ENCODE data around the gene PAK5. TPM values are rescaled to one million over a fixed set of nuclear protein-coding genes. Genes with fewer than 3 reads are reported as not detected.

PAK5 gene
- total RNA-seq, 1 experiment from 2014 or later = not detected

DNA sequence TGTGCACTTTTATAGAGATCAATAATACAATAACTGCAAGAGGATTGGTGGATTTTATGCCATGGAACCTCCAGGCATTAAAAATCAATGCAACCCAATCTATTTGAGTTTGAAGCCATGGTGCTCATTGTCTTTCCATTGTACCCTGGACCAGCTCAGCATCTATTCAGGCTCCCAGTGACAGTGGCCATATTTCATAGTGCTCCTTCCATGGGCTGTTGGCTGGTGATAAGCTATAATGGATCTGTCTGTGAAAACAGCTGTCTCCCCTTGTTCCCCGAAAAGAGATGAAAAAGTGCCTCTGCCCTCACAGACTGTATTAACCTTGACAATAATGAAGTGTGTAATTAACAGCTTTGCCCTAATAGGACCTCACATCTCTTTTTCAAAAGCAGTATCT is 250.2 kb downstream of the PAK5 start:
- no peak for DNase-seq (ENCODE audit: low read depth, low spot score)
- no peak overlapping the region for H3K27ac ChIP-seq (ENCODE audit: low read length)
- intact Hi-C loops (cut with micrococcal nuclease; ENCODE audit: unreplicated experiment) = no loop called here
- no peaks in the 10 kb centered on the region for H3K36me3 ChIP-seq (ENCODE audit: control insufficient read depth, insufficient read depth, low read length)
- ChIA-PET POLR2A (no interaction called here), CTCF (no interaction called here)
- BruUV-seq (replicated peaks) = no TSS peak
- H3K27me3 ChIP-seq (ENCODE audit: control insufficient read depth, insufficient read depth, low read length) = no peaks in the 10 kb centered on the region
- no peak overlapping the region for H3K4me3 ChIP-seq (ENCODE audit: low read depth in 2 of 2, low read length in 2 of 2)
- H3K4me1 ChIP-seq (ENCODE audit: control insufficient read depth, insufficient read depth, low read length) = no peaks in the 10 kb centered on the region
- no peaks in the 10 kb centered on the region for H3K9me3 ChIP-seq (ENCODE audit: control insufficient read depth, insufficient read depth, low read depth, low read length)
- no peak for ATAC-seq
- no peak for TF ChIP-seq SIN3A (IDR thresholded peaks at IDR 0.05; ENCODE audit: borderline replicate concordance, insufficient read depth, low read depth, low read length)
- no peak for TF ChIP-seq POLR2AphosphoS5 (IDR thresholded peaks at IDR 0.05; ENCODE audit: low read depth, low read length)
- TF ChIP-seq, protein P1, sequence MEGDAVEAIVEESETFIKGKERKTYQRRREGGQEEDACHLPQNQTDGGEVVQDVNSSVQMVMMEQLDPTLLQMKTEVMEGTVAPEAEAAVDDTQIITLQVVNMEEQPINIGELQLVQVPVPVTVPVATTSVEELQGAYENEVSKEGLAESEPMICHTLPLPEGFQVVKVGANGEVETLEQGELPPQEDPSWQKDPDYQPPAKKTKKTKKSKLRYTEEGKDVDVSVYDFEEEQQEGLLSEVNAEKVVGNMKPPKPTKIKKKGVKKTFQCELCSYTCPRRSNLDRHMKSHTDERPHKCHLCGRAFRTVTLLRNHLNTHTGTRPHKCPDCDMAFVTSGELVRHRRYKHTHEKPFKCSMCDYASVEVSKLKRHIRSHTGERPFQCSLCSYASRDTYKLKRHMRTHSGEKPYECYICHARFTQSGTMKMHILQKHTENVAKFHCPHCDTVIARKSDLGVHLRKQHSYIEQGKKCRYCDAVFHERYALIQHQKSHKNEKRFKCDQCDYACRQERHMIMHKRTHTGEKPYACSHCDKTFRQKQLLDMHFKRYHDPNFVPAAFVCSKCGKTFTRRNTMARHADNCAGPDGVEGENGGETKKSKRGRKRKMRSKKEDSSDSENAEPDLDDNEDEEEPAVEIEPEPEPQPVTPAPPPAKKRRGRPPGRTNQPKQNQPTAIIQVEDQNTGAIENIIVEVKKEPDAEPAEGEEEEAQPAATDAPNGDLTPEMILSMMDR (IDR thresholded peaks at IDR 0.05) = no peak
- TF ChIP-seq, protein P2, sequence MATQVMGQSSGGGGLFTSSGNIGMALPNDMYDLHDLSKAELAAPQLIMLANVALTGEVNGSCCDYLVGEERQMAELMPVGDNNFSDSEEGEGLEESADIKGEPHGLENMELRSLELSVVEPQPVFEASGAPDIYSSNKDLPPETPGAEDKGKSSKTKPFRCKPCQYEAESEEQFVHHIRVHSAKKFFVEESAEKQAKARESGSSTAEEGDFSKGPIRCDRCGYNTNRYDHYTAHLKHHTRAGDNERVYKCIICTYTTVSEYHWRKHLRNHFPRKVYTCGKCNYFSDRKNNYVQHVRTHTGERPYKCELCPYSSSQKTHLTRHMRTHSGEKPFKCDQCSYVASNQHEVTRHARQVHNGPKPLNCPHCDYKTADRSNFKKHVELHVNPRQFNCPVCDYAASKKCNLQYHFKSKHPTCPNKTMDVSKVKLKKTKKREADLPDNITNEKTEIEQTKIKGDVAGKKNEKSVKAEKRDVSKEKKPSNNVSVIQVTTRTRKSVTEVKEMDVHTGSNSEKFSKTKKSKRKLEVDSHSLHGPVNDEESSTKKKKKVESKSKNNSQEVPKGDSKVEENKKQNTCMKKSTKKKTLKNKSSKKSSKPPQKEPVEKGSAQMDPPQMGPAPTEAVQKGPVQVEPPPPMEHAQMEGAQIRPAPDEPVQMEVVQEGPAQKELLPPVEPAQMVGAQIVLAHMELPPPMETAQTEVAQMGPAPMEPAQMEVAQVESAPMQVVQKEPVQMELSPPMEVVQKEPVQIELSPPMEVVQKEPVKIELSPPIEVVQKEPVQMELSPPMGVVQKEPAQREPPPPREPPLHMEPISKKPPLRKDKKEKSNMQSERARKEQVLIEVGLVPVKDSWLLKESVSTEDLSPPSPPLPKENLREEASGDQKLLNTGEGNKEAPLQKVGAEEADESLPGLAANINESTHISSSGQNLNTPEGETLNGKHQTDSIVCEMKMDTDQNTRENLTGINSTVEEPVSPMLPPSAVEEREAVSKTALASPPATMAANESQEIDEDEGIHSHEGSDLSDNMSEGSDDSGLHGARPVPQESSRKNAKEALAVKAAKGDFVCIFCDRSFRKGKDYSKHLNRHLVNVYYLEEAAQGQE (IDR thresholded peaks at IDR 0.05; ENCODE audit: insufficient read depth in 1 of 2, low read depth in 2 of 2, low read length in 1 of 2) = no peak
- TF ChIP-seq TCF7L2 (IDR thresholded peaks at IDR 0.05; ENCODE audit: low read depth, low read length) = no peak
- in situ Hi-C loops (cut with HindIII; ENCODE audit: low pct_unique_long_range_greater_than_20kb, low sequenced_read_pairs) = no loop called here

DNA sequence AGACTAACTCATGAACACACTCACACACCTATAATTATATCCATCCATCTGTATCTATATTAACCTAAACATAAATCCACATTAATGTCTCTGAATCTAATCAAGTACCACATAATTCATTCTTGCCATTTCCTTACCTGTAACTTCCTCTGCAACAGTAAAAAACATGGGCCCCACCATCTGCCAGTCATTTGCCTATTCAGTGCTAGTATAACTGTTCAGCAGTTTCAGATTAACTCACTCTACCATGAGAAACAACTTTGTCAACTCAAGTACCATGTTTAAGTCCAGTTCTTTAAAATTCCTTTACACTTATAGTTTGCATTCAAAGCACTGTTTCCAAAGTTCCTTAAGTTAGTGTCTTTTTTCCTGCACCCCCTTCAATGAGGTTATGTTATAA is 255.7 kb downstream of the PAK5 start:
- H3K27ac ChIP-seq (ENCODE audit: low read length) = no peak overlapping the region
- no peaks in the 10 kb centered on the region for H3K9me3 ChIP-seq (ENCODE audit: control insufficient read depth, insufficient read depth, low read depth, low read length)
- H3K4me1 ChIP-seq (ENCODE audit: control insufficient read depth, insufficient read depth, low read length) = no peaks in the 10 kb centered on the region
- ATAC-seq = no peak
- H3K27me3 ChIP-seq (ENCODE audit: control insufficient read depth, insufficient read depth, low read length) = no peaks in the 10 kb centered on the region
- in situ Hi-C loops (cut with HindIII; ENCODE audit: low pct_unique_long_range_greater_than_20kb, low sequenced_read_pairs) (no loop called here), intact Hi-C loops (cut with micrococcal nuclease; ENCODE audit: unreplicated experiment) (no loop called here)
- H3K4me3 ChIP-seq (ENCODE audit: low read depth in 2 of 2, low read length in 2 of 2) = no peak overlapping the region
- TF ChIP-seq, protein P2 (IDR thresholded peaks at IDR 0.05; ENCODE audit: insufficient read depth in 1 of 2, low read depth in 2 of 2, low read length in 1 of 2) = no peak
- BruUV-seq (replicated peaks) = no TSS peak
- H3K36me3 ChIP-seq (ENCODE audit: control insufficient read depth, insufficient read depth, low read length) = no peaks in the 10 kb centered on the region
- POLR2A ChIA-PET = interaction anchor here (0.5 kb wide), 1 partner anchor 439 kb away, joined by 5 read pairs; no protein-coding TSS in a partner anchor
- CTCF ChIA-PET = no interaction called here
- no peak for DNase-seq (ENCODE audit: low read depth, low spot score)

Measured in Panc1 (cell line).